Endothelial cell of umbilical vein (primary cell): ENCODE results near the gene HLA-F. TPM values are rescaled to one million over a fixed set of nuclear protein-coding genes. Genes with fewer than 3 reads are reported as not detected.

Experiments used
- BruUV-seq: library from RNA; stranded (reverse); fragments of 400-500 nt; replicated peaks from 2 replicates; lab custom pipeline; 2021; lab: Mats Ljungman, UMichigan
- CTCF ChIA-PET: fragments of 300-600, 350-600 bp; sonication (Branson Sonifier 250); formaldehyde crosslinking; loops from one replicate; lab custom pipeline; 2021; ENCODE audit warnings: antibody characterized with exemption, inconsistent platforms; lab: Charles Lee
- POLR2A ChIA-PET: fragments of 300-600, 350-600 bp; sonication (Branson Sonifier 250); formaldehyde crosslinking; loops from one replicate; lab custom pipeline; 2021; ENCODE audit warnings: antibody characterized with exemption, inconsistent platforms; lab: Charles Lee
- DNase-seq: peaks from one replicate; pipeline ENCODE4 v3.0.0-alpha.2; 2011; ENCODE audit warnings: low read depth, low spot score
- FAIRE-seq: peaks from 2 replicates; lab custom pipeline; 2011; peaks lifted over from hg19 to GRCh38; lab: Jason Lieb, UNC
- H2AFZ ChIP-seq: 2 replicates; pipeline ENCODE4 v1.6.0; 2012; ENCODE audit warnings: low read depth, low read length, control low read depth, inconsistent platforms
- H3K27ac ChIP-seq: 2 replicates; pipeline ENCODE4 v1.5.1; 2011; ENCODE audit warnings: low read depth, mild to moderate bottlenecking, control low read depth, low read length, moderate library complexity; ENCODE audit not compliant: insufficient read depth
- H3K27me3 ChIP-seq, 2 experiments: 2 replicates each; pipeline versions ENCODE4 v1.6.0 to v1.6.1; 2011; ENCODE audit warnings: low read length in 2 of 2, mixed read lengths in 1 of 2; ENCODE audit not compliant: control insufficient read depth in 2 of 2, insufficient read depth in 2 of 2
- H3K36me3 ChIP-seq, 2 experiments: 2 replicates in 1 of 2; 3 replicates in 1 of 2; pipeline ENCODE4 v1.5.1; 2011; ENCODE audit warnings: low read length in 2 of 2, mild to moderate bottlenecking in 1 of 2, moderate library complexity in 1 of 2; ENCODE audit not compliant: control insufficient read depth in 2 of 2, insufficient read depth in 2 of 2; ENCODE audit errors: extremely low read depth in 1 of 2
- H3K4me1 ChIP-seq: 3 replicates; pipeline ENCODE4 v1.5.1; 2011; ENCODE audit warnings: mild to moderate bottlenecking, low read length; ENCODE audit not compliant: control insufficient read depth, insufficient read depth; ENCODE audit errors: extremely low read depth
- H3K4me2 ChIP-seq: 2 replicates; pipeline ENCODE4 v1.6.1; 2011; ENCODE audit warnings: low read length, control low read depth, mixed read lengths; ENCODE audit not compliant: insufficient read depth
- H3K4me3 ChIP-seq, 3 experiments: fragments of 200-600 bp in 1 of 3; sonication (generic), shearing (Covaris generic) in 1 of 3; replicated peaks in 1 of 3; 2 replicates each; pipeline ENCODE4 v1.5.1; 2011 to 2016; ENCODE audit warnings: control low read depth in 3 of 3, low read length in 3 of 3, mild to moderate bottlenecking in 2 of 3, inconsistent platforms in 1 of 3, low read depth in 1 of 3, moderate library complexity in 1 of 3; ENCODE audit not compliant: insufficient read depth in 1 of 3
- H3K79me2 ChIP-seq: 2 replicates; pipeline ENCODE4 v1.6.0; 2012; ENCODE audit warnings: low read length, inconsistent platforms; ENCODE audit not compliant: control insufficient read depth, insufficient read depth
- H3K9ac ChIP-seq: replicated peaks from 2 replicates; pipeline ENCODE3; 2011; ENCODE audit warnings: low read length, control low read depth; ENCODE audit not compliant: insufficient read depth; ENCODE audit errors: extremely low read depth
- H3K9me1 ChIP-seq: replicated peaks from 3 replicates; pipeline ENCODE4 v1.6.0; 2011; ENCODE audit warnings: mild to moderate bottlenecking, low read length; ENCODE audit not compliant: control insufficient read depth, insufficient read depth; ENCODE audit errors: extremely low read depth
- H3K9me3 ChIP-seq: replicated peaks from 2 replicates; pipeline ENCODE4 v1.5.1; 2012; ENCODE audit warnings: low read length, inconsistent platforms; ENCODE audit not compliant: control insufficient read depth, insufficient read depth
- H4K20me1 ChIP-seq: replicated peaks from 2 replicates; pipeline ENCODE3; 2011; ENCODE audit warnings: mild to moderate bottlenecking, low read length; ENCODE audit not compliant: control insufficient read depth, insufficient read depth; ENCODE audit errors: extremely low read depth
- EZH2 ChIP-seq: IDR thresholded peaks from 2 replicates; pipeline ENCODE4 v1.6.1; 2012; ENCODE audit warnings: borderline replicate concordance, low read depth, mild to moderate bottlenecking, moderate library complexity, low read length, inconsistent platforms; ENCODE audit not compliant: severe bottlenecking
- dilution Hi-C: fragments of 300-500 bp; cut with MboI; formaldehyde crosslinking; loops from one replicate; pipeline ENCODE4 v1.15.0; 2019; ENCODE audit warnings: low sequenced_read_pairs; ENCODE audit not compliant: extremely low pct_ligation_motif_present
- intact Hi-C: fragments of 100-400 bp; cut with micrococcal nuclease; formaldehyde crosslinking; loops from one replicate; pipeline ENCODE4 v1.10.0; 2022
- polyA plus RNA-seq, 4 experiments: library from polyadenylated mRNA; depleted of rRNA in 3 of 4; stranded (reverse) in 3 of 4; unstranded in 1 of 4; fragments of >200 nt; gene quantifications; 2 replicates each; pipeline versions ENCODE4 v1.2.1 to v1.2.3, GENCODE V29; 2011 to 2012; ENCODE audit warnings: missing spikeins in 1 of 4
- small RNA-seq: library from RNA; depleted of rRNA; stranded (forward); fragments of <200 nt; gene quantifications from one replicate; pipeline ENCODE3, GENCODE V24; 2012; ENCODE audit warnings: low replicate concordance, low read depth; ENCODE audit not compliant: insufficient read depth, insufficient read length
- total RNA-seq: library from RNA; stranded (reverse); gene quantifications from 2 replicates; pipeline ENCODE4 v1.2.3, GENCODE V29; 2021

The HLA-F gene
- total and polyA plus RNA-seq, 2 donors (not counting 3 experiments of a cell fraction or from before 2014, with no cell fraction given), result 1.5 to 1.6 TPM

GRCh38 chr6:29776684-29777083 lies 53.5 kb downstream of the HLA-F start:
- BruUV-seq, result no TSS peak
- no peak overlapping the region for H3K4me3 ChIP-seq
- no peak for FAIRE-seq
- CTCF ChIA-PET, result interaction anchor here (2.5 kb wide), 1 partner anchor 39 kb away, joined by 9 read pairs; no protein-coding TSS in a partner anchor
- peaks cover 6 to 7% of the 10 kb centered on the region in 2 experiments for H3K27me3 ChIP-seq
- H3K27ac ChIP-seq, result no peak overlapping the region
- H3K9me1 ChIP-seq, result no peaks in the 10 kb centered on the region
- intact Hi-C loops (no loop called here), dilution Hi-C loops (no loop called here)
- H3K4me2 ChIP-seq, result no peak overlapping the region
- TF ChIP-seq EZH2, result no peak
- H2AFZ ChIP-seq, result no peak overlapping the region
- no peaks in the 10 kb centered on the region for H4K20me1 ChIP-seq
- H3K4me1 ChIP-seq, result no peaks in the 10 kb centered on the region
- POLR2A ChIA-PET, result no interaction called here
- no peaks in the 10 kb centered on the region for H3K36me3 ChIP-seq
- no peak overlapping the region for H3K9ac ChIP-seq
- H3K79me2 ChIP-seq, result no peaks in the 10 kb centered on the region
- DNase-seq, result no peak
- no peaks in the 10 kb centered on the region for H3K9me3 ChIP-seq

Small RNA genes lying within 50 kb of the gene (small RNA-seq; reads per million reads assigned to genes)
- gene AL645939.2, result not detected
- gene AL645939.3, result not detected
- gene AL645939.4, result not detected
- gene RF00019, result not detected

Other genes with a start within 250 kb of the HLA-F start
- gene MAS1L, start 235.5 kb upstream of the HLA-F start, total RNA-seq, result not detected in 2 replicates
- not detected in 2 replicates for gene MAS1L, start 235.5 kb upstream of the HLA-F start, polyA plus RNA-seq
- 0.31 TPM in 1 of 2 replicates, not detected in the other for gene UBD, start 163.7 kb upstream of the HLA-F start, total RNA-seq
- gene UBD, start 163.7 kb upstream of the HLA-F start, polyA plus RNA-seq, result 0.10 and 0.13 TPM in 2 replicates
- gene OR2H2, start 138.3 kb upstream of the HLA-F start, total RNA-seq, result not detected in 2 replicates
- gene OR2H2, start 138.3 kb upstream of the HLA-F start, polyA plus RNA-seq, result not detected in 2 replicates
- gene GABBR1, start 90.3 kb upstream of the HLA-F start, total RNA-seq, result 50.8 and 52.1 TPM in 2 replicates
- 43.6 and 53.1 TPM in 2 replicates for gene GABBR1, start 90.3 kb upstream of the HLA-F start, polyA plus RNA-seq
- gene MOG, start 66.3 kb upstream of the HLA-F start, total RNA-seq, result not detected in 2 replicates
- not detected in 2 replicates for gene MOG, start 66.3 kb upstream of the HLA-F start, polyA plus RNA-seq
- not detected in 2 replicates for gene ZFP57, start 42.3 kb upstream of the HLA-F start, total RNA-seq
- 0.07 TPM in 1 of 2 replicates, not detected in the other for gene ZFP57, start 42.3 kb upstream of the HLA-F start, polyA plus RNA-seq
- 0.24 TPM in 1 of 2 replicates, not detected in the other for gene HLA-G, start 104.4 kb downstream of the HLA-F start, total RNA-seq
- not detected in 2 replicates for gene HLA-G, start 104.4 kb downstream of the HLA-F start, polyA plus RNA-seq
- gene HLA-A, start 219.1 kb downstream of the HLA-F start, total RNA-seq, result 153 and 294 TPM in 2 replicates
- 822 and 905 TPM in 2 replicates for gene HLA-A, start 219.1 kb downstream of the HLA-F start, polyA plus RNA-seq